Activated naive CD4-positive, alpha-beta T cell treated with anti-CD3 and anti-CD28 coated beads, Interleukin-2, amount 50 U/mL, for 16 hours (primary cell): ENCODE results near the gene DSCAML1.
"Not testable (repeated sequence)": the region's sequence is repeated elsewhere in the genome, so short reads cannot be mapped to it uniquely, and the experiment has no call there.

Experiments
- DNase-seq: peaks from one replicate; pipeline ENCODE4 v3.0.0-alpha.2; 2020

Gene DSCAML1

DNA sequence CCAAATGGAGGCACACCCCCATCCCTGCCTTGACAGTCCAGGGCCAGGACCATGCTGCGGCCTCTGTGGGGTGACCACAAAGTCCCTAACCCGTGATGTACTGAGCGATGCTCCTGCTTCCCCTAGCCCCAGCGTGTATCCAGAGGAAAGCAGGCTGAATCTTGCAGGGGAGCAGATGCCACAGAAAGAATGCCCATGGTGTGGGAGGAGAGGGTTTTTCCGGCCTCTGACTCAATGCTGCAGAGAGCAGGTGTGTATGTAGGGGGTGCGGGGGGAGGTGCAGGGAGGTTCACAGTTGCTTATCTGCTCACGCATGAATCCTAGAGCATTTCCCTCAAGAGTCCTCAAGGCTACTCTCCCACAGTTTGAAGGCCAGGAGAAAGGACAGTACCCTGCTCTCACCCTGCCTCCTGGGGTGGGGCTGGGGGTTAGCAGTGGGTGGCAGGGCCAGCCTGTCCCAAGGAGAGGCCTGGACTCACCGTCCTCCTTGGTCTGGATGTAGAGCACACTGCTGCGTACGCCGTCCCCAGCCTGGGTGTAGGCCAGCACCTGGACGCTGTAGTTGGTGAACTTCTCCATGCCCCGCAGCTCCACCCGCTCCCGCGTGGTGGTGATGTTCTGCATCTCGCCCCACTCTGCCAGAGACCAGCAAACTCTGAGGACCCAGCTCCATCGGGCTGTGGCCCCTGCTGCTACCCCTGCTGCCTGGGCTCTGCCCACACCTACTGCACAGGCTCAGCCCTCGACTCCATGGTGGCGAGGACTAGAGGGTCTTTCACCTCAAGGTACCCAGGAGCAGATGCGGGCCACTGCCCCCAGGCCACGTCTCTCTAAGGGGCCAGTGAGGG is 338.5 kb downstream of the DSCAML1 start:
- no peak for DNase-seq

- no peak for DNase-seq
These were observed 339.2 kb downstream of the DSCAML1 start for GRCh38 chr11:117457835-117458234.

DNA sequence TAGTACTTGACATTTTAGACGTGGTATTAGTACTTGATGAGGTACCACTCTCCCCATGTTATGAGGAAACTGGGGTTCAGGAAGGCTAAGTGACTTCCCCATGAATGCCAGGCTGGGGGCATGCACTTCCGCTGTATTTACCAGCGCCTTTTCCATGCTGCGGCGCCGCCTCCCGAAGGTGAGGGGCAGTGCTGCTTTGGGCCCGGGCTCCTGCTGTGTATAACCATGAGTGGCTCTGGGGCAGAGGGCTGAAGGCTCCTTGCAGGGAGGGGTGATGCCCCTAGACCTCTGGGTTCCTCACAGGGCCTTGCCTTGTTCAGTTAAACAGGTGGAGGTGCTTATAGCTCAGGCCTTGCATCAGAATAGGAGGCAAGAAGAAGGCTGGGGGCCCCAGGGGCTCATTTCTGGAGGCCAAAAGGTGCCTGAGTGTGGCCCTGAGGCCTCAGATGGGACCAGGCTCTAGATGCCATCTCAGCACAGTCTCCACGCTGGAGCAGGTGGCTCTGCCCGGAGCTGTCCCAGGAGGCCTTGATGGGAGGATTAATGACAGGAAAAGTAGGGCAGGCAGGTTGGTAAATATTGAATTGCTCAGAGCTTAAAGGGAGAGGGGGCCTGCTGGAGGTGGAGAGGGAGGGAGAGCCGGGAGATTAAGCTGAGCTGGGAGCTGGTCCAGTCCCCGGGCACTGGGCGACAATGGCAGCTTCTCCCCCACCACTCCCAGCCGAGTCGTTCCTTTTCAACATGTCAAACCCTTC is 339.8 kb downstream of the DSCAML1 start:
- no peak for DNase-seq

DNA sequence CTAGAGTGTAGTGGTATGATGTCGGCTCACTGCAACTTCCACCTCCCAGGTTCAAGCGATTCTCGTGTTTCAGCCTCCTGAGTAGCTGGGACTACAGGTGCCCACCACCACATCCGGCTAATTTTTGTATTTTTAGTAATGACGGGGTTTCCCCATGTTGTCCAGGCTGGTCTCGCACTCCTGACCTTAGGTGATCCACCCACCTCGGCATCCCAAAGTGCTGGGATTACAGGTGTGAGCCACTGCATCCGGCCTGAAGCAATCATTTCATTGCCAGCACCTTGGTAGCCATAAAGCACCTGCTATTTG is 340.3 kb downstream of the DSCAML1 start:
- not testable (repeated sequence) for DNase-seq

DNA sequence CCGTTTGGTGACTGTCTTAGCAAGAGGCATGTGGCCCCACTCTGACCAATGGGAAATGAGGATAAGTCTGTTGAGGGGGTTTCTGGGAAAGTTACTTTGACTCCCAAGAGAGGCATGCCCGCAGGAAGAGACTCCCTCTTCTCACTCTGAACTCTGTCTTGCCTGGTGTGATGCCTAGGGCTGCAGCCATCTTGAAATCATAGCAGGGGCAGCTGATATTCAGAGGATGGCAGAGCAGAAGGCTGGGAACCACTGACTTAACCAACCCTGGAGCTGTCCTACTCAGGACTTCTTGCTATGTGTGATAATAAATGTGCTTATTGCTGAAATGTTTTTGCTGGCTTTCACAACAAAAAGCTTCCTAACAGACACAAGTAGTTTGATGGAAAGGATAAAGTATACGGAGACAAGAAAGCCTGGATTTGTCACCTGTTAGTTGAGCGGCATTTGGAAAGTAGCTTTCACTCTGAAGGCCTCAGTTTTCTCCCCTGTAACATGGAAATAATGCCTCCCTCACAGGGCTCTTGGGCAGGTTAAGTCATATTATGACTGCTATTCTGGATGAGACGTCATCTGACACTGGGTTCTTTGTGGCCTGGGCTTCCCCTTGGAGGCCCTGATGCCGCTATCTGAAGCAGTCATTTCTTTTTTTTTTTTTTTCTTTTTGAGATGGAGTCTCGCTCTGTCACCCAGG is 340.8 kb downstream of the DSCAML1 start:
- DNase-seq = no peak

GRCh38 chr11:117454564-117454917 is 342.5 kb downstream of the DSCAML1 start:
- no peak for DNase-seq

DNA sequence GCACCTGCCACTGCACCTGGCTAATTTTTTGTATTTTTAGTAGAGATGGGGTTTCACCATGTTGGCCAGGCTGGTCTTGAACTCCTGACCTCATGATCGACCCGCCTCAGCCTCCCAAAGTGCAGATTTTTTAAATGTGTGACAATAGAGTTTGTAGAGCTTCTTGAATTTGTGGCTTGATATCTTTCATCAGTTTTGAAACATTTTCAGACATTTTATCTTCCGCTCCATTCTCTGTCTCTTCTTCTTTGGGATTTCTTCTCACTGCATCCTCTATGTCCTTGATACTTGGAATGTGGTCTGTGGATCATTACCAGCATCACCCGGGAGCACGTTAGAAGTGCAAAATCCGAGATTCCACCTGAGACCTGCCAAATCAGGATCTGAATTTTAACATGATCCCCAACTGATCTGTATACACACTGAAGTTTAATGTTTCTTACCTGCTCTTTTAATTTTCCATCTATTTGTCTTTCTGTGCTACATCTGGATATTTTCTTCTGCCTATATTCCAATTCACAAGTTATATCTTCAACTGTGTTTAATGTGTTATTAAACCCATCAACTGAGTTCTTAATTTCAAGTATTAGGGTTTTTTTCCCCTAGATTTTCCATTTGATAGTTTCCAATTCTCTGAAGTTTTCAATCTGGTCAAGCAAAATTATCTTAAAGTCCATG is 343.0 kb downstream of the DSCAML1 start:
- DNase-seq = no peak

GRCh38 chr11:117449111-117449693 is 347.8 kb downstream of the DSCAML1 start:
- no peak for DNase-seq

GRCh38 chr11:117444711-117445658 is 352.0 kb downstream of the DSCAML1 start:
- DNase-seq = no peak

GRCh38 chr11:117444256-117444655 is 352.8 kb downstream of the DSCAML1 start:
- no peak for DNase-seq

DNA sequence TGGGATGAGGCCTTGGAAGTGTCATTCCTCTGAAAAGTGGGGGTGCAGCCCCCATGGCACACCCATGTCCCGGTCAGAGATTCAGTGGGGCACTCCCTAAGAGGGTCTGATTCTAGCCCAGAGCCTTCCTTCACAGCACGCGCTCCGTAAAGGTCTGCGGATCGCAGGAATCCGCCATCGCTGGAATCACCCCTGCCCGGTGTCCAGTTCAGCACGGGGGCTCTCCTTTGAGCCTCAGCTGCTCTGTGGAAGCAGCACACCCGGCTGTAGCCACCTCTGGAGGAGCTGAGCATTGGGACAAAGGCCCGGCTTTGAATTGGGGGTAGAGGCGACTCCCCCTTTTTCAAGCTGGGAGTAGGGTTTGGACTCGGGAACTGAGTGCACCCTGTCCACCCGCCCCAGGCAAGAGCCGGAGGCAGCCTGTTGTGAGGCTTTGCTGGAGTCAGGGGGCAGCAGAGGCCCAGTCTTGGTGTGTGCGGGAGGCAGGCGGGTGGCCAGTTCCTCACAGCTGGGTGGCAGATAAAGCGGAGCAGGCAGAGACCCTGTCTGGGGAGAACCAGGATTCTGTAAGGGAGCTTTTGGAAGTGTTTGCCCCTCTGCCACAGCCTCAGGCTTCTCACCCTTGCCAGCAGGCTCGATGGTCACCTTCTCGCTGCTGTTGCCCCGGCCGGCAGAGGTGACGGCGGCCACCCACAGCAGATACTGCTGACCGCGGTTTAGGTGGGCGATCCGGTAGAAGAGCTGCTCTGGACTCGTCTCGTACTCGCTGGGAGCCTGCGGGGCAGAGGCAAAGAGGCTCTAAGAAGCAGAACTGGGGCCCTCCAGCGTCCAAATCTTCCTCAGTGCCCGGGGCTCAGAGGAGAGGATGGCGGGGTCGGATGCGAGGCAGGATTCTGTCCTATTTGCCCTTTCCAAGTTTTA is 353.5 kb downstream of the DSCAML1 start:
- DNase-seq = no peak

DNA sequence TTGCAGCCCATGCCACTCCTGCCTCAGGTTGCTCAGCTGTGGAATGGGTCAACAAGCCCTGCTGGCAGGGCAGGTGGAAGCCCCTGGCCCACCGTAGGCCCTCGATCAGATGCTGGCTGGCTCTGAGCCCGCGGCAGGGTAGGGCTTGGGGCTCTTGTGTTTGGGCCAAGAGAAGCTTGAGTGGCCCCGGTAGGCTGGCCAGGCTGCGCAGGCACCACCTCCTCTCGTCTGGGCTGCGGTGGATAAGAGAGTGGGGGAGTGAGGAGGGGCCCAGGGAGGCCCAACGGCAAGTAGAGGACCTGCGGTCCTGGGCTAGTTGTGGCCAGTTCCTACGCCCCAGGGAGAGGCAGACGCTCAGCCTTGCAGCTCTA is 354.2 kb downstream of the DSCAML1 start:
- no peak for DNase-seq

- no peak for DNase-seq
These were observed 354.8 kb downstream of the DSCAML1 start for GRCh38 chr11:117442049-117442868.

DNA sequence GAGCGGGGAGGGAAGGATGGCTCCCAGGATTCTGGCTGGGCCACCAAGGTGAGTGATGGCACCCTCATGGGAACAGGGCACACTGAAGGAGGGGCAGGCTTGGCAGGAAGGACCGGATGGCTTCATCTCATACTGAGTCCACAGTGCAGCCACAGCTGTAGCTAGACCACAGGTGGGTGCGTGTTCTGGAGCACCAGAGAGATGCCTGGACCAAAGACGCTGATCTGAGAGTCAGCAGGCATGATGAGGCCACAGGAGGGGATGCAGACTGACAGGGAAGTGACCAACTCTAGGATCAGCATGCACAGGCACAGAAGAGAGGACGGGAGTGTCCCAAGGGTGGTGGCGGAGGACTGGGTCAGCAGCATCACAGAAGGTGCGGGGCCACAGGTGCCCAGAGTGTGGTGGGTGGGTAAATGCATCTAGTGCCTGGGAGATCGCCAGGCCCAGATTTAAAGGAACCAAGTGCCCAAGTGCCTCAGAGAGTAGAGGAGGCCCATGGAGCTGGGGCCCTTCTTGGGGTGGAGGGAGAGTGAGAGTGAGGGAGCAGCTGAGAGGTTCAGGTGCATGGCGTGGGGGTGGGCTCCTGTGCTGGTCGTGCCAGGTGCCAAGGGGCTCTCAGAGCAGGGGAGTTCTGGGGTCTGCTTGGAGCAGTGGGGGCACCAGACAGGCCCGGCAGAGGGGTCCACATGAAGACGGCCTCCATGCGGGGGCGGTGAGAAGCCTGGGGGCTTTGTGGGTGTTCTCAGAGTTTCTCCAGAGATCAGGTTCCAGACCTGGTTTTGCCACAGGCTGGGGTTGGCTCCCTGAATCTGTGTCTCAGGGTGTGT is 355.7 kb downstream of the DSCAML1 start:
- no peak for DNase-seq

DNA sequence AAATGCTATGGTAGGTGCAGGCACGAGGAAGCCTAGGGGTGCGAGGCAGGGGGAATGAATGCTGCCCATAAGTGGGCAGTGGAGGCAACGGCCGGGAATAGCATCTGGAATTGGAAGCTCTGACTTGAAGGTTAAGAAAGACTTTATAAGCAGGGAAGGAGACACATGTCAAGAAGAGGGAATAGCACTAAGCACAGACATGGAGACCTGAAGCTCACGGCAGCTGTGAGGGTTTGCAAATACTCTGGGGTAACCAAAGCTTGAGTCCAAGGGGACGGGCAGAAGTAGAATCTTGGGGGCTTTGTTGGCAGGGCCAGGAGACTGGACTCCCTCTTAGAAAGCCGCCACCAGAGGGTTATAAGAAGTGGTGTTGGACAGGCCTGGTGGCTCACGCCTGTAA is 356.8 kb downstream of the DSCAML1 start:
- no peak for DNase-seq

GRCh38 chr11:117439256-117439655 is 357.8 kb downstream of the DSCAML1 start:
- DNase-seq = no peak

- DNase-seq = no peak
These were observed 358.5 kb downstream of the DSCAML1 start for GRCh38 chr11:117438371-117439000.

GRCh38 chr11:117437791-117438130 is 359.3 kb downstream of the DSCAML1 start:
- DNase-seq = no peak
